Liver (tissue), 9 donors: ENCODE results near the gene NPC1L1. TPM values are rescaled to one million over a fixed set of nuclear protein-coding genes. Genes with fewer than 3 reads are reported as not detected.

Experiments used
- DNase-seq: peaks from one replicate; pipeline ENCODE4 v3.0.0-alpha.2; 2017; ENCODE audit warnings: low spot score
- H3K27ac ChIP-seq, 2 donors: one replicate each; pipeline ENCODE4 v1.7.0; 2013; ENCODE audit warnings: inconsistent platforms in 2 of 2, low read length in 2 of 2, control low read depth in 1 of 2, low read depth in 1 of 2, mild to moderate bottlenecking in 1 of 2
- H3K27me3 ChIP-seq, 4 donors: one replicate each; pipeline versions ENCODE4 v1.6.1 to v1.7.0; 2013; ENCODE audit warnings: low read length in 3 of 4, inconsistent platforms in 1 of 4, mild to moderate bottlenecking in 1 of 4, moderate library complexity in 1 of 4; ENCODE audit not compliant: control insufficient read depth in 4 of 4, insufficient read depth in 4 of 4
- H3K36me3 ChIP-seq, 4 donors: one replicate each; pipeline versions ENCODE4 v1.6.1 to v1.7.0; 2013; ENCODE audit warnings: low read length in 3 of 4, mild to moderate bottlenecking in 3 of 4, low read depth in 1 of 4, moderate library complexity in 1 of 4; ENCODE audit not compliant: control insufficient read depth in 4 of 4, insufficient read depth in 3 of 4
- H3K4me1 ChIP-seq, 4 donors: one replicate each; pipeline versions ENCODE4 v1.6.1 to v1.7.0; 2013; ENCODE audit warnings: low read length in 3 of 4, mild to moderate bottlenecking in 3 of 4, moderate library complexity in 1 of 4; ENCODE audit not compliant: control insufficient read depth in 4 of 4, insufficient read depth in 4 of 4
- H3K4me3 ChIP-seq, 3 donors: one replicate each; pipeline versions ENCODE4 v1.6.1 to v1.7.0; 2013; ENCODE audit warnings: low read length in 3 of 3, control low read depth in 1 of 3, low read depth in 1 of 3, mild to moderate bottlenecking in 1 of 3
- H3K9ac ChIP-seq, 2 donors: one replicate each; pipeline ENCODE4 v1.7.0; 2013; ENCODE audit warnings: low read length in 2 of 2, mild to moderate bottlenecking in 2 of 2, moderate library complexity in 2 of 2, control low read depth in 1 of 2, low read depth in 1 of 2
- H3K9me3 ChIP-seq, 4 donors: one replicate each; pipeline versions ENCODE4 v1.6.1 to v1.7.0; 2013; ENCODE audit warnings: low read length in 3 of 4; ENCODE audit not compliant: control insufficient read depth in 4 of 4
- EGR1 ChIP-seq, 2 donors: IDR thresholded peaks; 2 replicates each; pipeline ENCODE4 v1.6.1; 2016 to 2018; ENCODE audit warnings: antibody characterized with exemption in 2 of 2, low read depth in 2 of 2
- FOXA1 ChIP-seq: IDR thresholded peaks from 2 replicates; pipeline ENCODE4 v1.6.1; 2016; ENCODE audit warnings: antibody characterized with exemption
- FOXA2 ChIP-seq: IDR thresholded peaks from 2 replicates; pipeline ENCODE4 v1.6.1; 2016; ENCODE audit warnings: antibody characterized with exemption
- GABPA ChIP-seq, 2 donors: IDR thresholded peaks in 1 of 2; conservative IDR thresholded peaks in 1 of 2; 2 replicates each; pipeline ENCODE4 v1.6.1; 2016; ENCODE audit warnings: antibody characterized with exemption in 2 of 2, mild to moderate bottlenecking in 1 of 2, moderate library complexity in 1 of 2
- HNF4A ChIP-seq, 2 donors: conservative IDR thresholded peaks; 2 replicates each; pipeline ENCODE4 v1.6.1; 2016; ENCODE audit warnings: antibody characterized with exemption in 2 of 2, mild to moderate bottlenecking in 2 of 2
- HNF4G ChIP-seq: IDR thresholded peaks from 2 replicates; pipeline ENCODE4 v1.6.1; 2016; ENCODE audit warnings: antibody characterized with exemption
- JUND ChIP-seq, 2 donors: IDR thresholded peaks; 2 replicates each; pipeline ENCODE4 v1.6.1; 2016; ENCODE audit warnings: antibody characterized with exemption in 2 of 2
- NR2F2 ChIP-seq: IDR thresholded peaks from 2 replicates; pipeline ENCODE4 v1.6.1; 2016; ENCODE audit warnings: antibody characterized with exemption
- RAD21 ChIP-seq, 2 donors: IDR thresholded peaks; 2 replicates each; pipeline ENCODE4 v1.6.1; 2016; ENCODE audit warnings: antibody characterized with exemption in 2 of 2, mild to moderate bottlenecking in 2 of 2
- RXRA ChIP-seq, 2 donors: IDR thresholded peaks; 2 replicates each; pipeline ENCODE4 v1.6.1; 2017 to 2018; ENCODE audit warnings: antibody characterized with exemption in 2 of 2, mild to moderate bottlenecking in 1 of 2
- SP1 ChIP-seq: IDR thresholded peaks from 2 replicates; pipeline ENCODE4 v1.6.1; 2018; ENCODE audit warnings: antibody characterized with exemption, mild to moderate bottlenecking
- TAF1 ChIP-seq: conservative IDR thresholded peaks from 2 replicates; pipeline ENCODE4 v1.6.1; 2016; ENCODE audit warnings: antibody characterized with exemption, mild to moderate bottlenecking
- YY1 ChIP-seq: IDR thresholded peaks from 2 replicates; pipeline ENCODE4 v1.6.1; 2016; ENCODE audit warnings: antibody characterized with exemption, mild to moderate bottlenecking
- WGBS: extraction: QIAGEN DNeasy Blood & Tissue Kit; methylation state at CpG from one replicate; pipeline ENCODE4 v1.1.7; 2013; 5-methylcytosine and 5-hydroxymethylcytosine counted together
- polyA plus RNA-seq, 2 donors: library from polyadenylated mRNA; stranded (reverse) in 1 of 2; unstranded in 1 of 2; fragments of 200-250 nt in 1 of 2; fragments of >200 nt in 1 of 2; fragmentation: Nextera tagmentation in 1 of 2; extraction: Ambion mirVana in 1 of 2; gene quantifications; one replicate each; pipeline versions ENCODE4 v1.2.1 to v1.2.3, GENCODE V29; 2013 to 2015
- total RNA-seq, 2 donors: library from RNA; depleted of rRNA; stranded (reverse); fragments of >200 nt; gene quantifications; one replicate each; pipeline ENCODE4 v1.2.3, GENCODE V29; 2014
- TF ChIP-seq, protein P1 (sequence below): IDR thresholded peaks from 2 replicates; pipeline ENCODE4 v1.6.1; 2016; ENCODE audit warnings: antibody characterized with exemption
- TF ChIP-seq, protein P2 (sequence below): IDR thresholded peaks from 2 replicates; pipeline ENCODE4 v1.6.1; 2016; ENCODE audit warnings: antibody characterized with exemption
- TF ChIP-seq, protein P3 (sequence below): IDR thresholded peaks from 2 replicates; pipeline ENCODE4 v1.6.1; 2016; ENCODE audit warnings: antibody characterized with exemption, mild to moderate bottlenecking
- TF ChIP-seq, protein P4 (sequence below): fragments of 150-350 bp; IDR thresholded peaks from 2 replicates; pipeline ENCODE4 v1.5.1; 2017; ENCODE audit warnings: improper control_type of control experiment, low read depth, low read length; ENCODE audit not compliant: missing input control
- TF ChIP-seq, protein P5 (sequence below): IDR thresholded peaks from 2 replicates; pipeline ENCODE4 v1.6.1; 2016; ENCODE audit warnings: antibody characterized with exemption
- donor health status: healthy.
- donor health status: healthy.
- donor health status: healthy.
- donor health status: healthy.
- donor health status: healthy.

NPC1L1 gene
- total and polyA plus RNA-seq, 4 donors = 7.2 to 22.1 (median 15.3) TPM

DNA sequence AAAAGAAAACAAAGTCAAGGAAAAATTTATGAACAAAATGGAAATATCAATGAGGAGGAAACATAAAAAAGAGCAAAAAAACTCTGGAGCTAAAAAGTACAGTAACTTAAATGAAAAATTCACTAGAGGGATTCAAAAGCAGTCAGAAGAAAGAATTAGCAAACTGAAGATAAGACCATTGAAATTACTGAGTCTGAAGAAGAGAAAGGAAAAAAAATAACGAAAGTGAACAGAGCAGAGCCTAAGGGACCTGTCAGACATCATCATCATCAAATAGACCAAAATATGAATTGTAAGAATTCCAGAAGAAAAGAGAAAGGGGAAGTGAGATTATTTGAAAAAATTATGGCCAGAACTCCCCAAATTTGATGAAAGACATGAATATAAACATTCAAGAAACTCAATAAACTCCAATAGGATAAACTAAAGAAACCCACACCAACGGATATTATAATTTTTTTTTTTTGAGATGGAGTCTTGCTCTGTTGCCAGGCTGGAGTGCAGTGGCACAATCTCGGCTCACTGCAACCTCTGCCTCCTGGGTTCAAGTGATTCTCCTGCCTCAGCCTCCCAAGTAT is 16.2 kb downstream of the NPC1L1 start:
- Histone ChIP-seq H3K4me3 (no peak overlapping the region), H3K9ac (no peak overlapping the region), H3K27me3 (no peaks in the 10 kb centered on the region), H3K4me1 (no peaks in the 10 kb centered on the region), H3K36me3 (peaks cover 3 to 45% (median 26%) of the 10 kb centered on the region in 4 donors), H3K27ac (no peak overlapping the region), H3K9me3 (no peaks in the 10 kb centered on the region)
- WGBS = 87% methylated on average over 3 of the region's 3 CpGs
- TF ChIP-seq, protein P1, sequence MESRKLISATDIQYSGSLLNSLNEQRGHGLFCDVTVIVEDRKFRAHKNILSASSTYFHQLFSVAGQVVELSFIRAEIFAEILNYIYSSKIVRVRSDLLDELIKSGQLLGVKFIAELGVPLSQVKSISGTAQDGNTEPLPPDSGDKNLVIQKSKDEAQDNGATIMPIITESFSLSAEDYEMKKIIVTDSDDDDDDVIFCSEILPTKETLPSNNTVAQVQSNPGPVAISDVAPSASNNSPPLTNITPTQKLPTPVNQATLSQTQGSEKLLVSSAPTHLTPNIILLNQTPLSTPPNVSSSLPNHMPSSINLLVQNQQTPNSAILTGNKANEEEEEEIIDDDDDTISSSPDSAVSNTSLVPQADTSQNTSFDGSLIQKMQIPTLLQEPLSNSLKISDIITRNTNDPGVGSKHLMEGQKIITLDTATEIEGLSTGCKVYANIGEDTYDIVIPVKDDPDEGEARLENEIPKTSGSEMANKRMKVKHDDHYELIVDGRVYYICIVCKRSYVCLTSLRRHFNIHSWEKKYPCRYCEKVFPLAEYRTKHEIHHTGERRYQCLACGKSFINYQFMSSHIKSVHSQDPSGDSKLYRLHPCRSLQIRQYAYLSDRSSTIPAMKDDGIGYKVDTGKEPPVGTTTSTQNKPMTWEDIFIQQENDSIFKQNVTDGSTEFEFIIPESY = no peak
- TF ChIP-seq HNF4G (no peak), GABPA (IDR thresholded peaks at IDR 0.05 in 1 of 2, conservative IDR thresholded peaks at IDR 0.05 in 1 of 2) (no peak), TAF1 (no peak), HNF4A (conservative IDR thresholded peaks at IDR 0.05) (no peak), NR2F2 (no peak), RXRA (IDR thresholded peaks at IDR 0.05) (no peak), EGR1 (IDR thresholded peaks at IDR 0.05; ENCODE audit: low read depth in 2 of 2) (no peak), FOXA1 (no peak), FOXA2 (no peak), YY1 (no peak), RAD21 (IDR thresholded peaks at IDR 0.05) (no peak), JUND (IDR thresholded peaks at IDR 0.05) (no peak), SP1 (no peak)
- TF ChIP-seq, protein P2, sequence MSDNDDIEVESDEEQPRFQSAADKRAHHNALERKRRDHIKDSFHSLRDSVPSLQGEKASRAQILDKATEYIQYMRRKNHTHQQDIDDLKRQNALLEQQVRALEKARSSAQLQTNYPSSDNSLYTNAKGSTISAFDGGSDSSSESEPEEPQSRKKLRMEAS = no peak
- TF ChIP-seq, protein P3, sequence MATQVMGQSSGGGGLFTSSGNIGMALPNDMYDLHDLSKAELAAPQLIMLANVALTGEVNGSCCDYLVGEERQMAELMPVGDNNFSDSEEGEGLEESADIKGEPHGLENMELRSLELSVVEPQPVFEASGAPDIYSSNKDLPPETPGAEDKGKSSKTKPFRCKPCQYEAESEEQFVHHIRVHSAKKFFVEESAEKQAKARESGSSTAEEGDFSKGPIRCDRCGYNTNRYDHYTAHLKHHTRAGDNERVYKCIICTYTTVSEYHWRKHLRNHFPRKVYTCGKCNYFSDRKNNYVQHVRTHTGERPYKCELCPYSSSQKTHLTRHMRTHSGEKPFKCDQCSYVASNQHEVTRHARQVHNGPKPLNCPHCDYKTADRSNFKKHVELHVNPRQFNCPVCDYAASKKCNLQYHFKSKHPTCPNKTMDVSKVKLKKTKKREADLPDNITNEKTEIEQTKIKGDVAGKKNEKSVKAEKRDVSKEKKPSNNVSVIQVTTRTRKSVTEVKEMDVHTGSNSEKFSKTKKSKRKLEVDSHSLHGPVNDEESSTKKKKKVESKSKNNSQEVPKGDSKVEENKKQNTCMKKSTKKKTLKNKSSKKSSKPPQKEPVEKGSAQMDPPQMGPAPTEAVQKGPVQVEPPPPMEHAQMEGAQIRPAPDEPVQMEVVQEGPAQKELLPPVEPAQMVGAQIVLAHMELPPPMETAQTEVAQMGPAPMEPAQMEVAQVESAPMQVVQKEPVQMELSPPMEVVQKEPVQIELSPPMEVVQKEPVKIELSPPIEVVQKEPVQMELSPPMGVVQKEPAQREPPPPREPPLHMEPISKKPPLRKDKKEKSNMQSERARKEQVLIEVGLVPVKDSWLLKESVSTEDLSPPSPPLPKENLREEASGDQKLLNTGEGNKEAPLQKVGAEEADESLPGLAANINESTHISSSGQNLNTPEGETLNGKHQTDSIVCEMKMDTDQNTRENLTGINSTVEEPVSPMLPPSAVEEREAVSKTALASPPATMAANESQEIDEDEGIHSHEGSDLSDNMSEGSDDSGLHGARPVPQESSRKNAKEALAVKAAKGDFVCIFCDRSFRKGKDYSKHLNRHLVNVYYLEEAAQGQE = no peak
- TF ChIP-seq, protein P4, sequence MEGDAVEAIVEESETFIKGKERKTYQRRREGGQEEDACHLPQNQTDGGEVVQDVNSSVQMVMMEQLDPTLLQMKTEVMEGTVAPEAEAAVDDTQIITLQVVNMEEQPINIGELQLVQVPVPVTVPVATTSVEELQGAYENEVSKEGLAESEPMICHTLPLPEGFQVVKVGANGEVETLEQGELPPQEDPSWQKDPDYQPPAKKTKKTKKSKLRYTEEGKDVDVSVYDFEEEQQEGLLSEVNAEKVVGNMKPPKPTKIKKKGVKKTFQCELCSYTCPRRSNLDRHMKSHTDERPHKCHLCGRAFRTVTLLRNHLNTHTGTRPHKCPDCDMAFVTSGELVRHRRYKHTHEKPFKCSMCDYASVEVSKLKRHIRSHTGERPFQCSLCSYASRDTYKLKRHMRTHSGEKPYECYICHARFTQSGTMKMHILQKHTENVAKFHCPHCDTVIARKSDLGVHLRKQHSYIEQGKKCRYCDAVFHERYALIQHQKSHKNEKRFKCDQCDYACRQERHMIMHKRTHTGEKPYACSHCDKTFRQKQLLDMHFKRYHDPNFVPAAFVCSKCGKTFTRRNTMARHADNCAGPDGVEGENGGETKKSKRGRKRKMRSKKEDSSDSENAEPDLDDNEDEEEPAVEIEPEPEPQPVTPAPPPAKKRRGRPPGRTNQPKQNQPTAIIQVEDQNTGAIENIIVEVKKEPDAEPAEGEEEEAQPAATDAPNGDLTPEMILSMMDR = no peak
- TF ChIP-seq, protein P5, sequence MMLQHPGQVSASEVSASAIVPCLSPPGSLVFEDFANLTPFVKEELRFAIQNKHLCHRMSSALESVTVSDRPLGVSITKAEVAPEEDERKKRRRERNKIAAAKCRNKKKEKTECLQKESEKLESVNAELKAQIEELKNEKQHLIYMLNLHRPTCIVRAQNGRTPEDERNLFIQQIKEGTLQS = no peak
- DNase-seq = no peak
